ENCODE data around the gene USP1.

The USP1 gene

DNA sequence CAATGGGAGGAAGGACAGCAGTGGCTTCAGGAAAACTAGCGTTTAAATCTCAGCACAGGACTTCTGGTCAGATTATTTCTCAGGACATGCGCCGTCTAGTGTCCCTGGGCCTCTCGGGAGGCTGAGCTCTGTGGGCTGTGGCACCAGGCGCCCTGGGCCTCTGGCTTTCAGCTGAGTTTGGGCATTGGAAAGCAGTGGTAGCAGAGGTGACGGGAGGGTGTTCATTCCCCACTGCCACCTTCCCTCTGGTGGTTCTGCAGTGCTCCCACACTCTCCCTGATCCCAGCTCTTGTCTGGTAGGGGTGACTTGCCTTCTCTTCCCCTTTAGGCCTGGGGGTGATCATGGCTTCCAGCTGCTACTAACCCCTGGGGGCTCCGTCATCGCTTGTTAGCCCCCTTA is 42.2 kb upstream of the USP1 start:
- DNase-seq (ENCODE audit: low read depth, low spot score), result no peak
- TF ChIP-seq, protein P1, sequence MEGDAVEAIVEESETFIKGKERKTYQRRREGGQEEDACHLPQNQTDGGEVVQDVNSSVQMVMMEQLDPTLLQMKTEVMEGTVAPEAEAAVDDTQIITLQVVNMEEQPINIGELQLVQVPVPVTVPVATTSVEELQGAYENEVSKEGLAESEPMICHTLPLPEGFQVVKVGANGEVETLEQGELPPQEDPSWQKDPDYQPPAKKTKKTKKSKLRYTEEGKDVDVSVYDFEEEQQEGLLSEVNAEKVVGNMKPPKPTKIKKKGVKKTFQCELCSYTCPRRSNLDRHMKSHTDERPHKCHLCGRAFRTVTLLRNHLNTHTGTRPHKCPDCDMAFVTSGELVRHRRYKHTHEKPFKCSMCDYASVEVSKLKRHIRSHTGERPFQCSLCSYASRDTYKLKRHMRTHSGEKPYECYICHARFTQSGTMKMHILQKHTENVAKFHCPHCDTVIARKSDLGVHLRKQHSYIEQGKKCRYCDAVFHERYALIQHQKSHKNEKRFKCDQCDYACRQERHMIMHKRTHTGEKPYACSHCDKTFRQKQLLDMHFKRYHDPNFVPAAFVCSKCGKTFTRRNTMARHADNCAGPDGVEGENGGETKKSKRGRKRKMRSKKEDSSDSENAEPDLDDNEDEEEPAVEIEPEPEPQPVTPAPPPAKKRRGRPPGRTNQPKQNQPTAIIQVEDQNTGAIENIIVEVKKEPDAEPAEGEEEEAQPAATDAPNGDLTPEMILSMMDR (IDR thresholded peaks at IDR 0.05; ENCODE audit: insufficient read depth, low read length, missing control alignments), result no peak
- CTCF ChIA-PET, result interaction anchor here (1.0 to 2.7 kb wide), 3 partner anchors 8 to 219 kb away, joined by 3 to 8 read pairs (median 6); no protein-coding TSS in a partner anchor
- no peak overlapping the region for H3K4me3 ChIP-seq (ENCODE audit: low read depth, low read length)
- POLR2A ChIA-PET, result no interaction called here

DNA sequence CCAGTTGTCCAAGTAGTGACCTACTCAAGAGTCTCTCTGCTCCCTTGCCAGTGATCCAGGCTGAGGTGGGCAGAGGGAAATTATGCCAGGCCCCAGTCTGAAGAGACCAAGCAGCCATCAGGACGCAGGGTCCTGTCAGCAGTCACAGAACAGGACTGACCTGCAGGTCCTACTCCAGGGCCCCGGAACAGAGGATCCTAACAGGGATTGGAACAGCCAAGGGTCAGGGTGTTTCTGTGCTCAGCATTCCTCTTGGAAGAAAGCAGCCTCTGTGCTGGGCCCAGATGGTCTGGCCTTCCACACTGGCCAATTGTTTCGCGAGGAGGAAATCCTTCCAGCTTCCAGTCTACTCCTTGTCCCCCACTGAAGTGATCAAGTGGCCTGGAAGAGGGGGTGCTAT is 41.6 kb upstream of the USP1 start:
- POLR2A ChIA-PET, result no interaction called here
- TF ChIP-seq, protein P1 (IDR thresholded peaks at IDR 0.05; ENCODE audit: insufficient read depth, low read length, missing control alignments), result no peak
- H3K4me3 ChIP-seq (ENCODE audit: low read depth, low read length), result no peak overlapping the region
- CTCF ChIA-PET, result interaction anchor here (1.1 to 2.7 kb wide), 2 partner anchors 10 to 11 kb away, joined by 3 to 6 read pairs; no protein-coding TSS in a partner anchor
- no peak for DNase-seq (ENCODE audit: low read depth, low spot score)

DNA sequence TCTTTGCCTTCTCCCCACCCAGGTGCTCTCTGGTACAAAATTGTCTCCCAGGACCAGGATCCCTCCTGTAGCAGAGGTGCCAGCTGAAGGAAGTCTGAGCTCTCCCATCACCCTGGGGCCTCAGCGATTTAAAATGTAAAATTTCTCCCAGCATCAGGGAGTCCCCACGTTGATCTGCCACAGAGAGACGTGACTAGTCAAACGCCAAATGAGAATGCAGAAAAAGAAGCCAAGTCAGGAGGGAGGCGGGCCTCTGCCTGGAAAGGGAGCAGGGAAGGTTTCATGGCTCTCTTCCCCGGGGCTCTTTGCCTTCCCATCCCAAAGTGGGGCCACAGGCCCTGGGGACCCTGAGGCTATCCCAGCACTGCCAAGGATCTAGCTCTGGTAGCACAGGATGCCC is 40.0 kb upstream of the USP1 start:
- H3K4me3 ChIP-seq (ENCODE audit: low read depth, low read length), result no peak overlapping the region
- no peak for DNase-seq (ENCODE audit: low read depth, low spot score)
- ChIA-PET POLR2A (no interaction called here), CTCF (interaction anchor here (1.4 to 2.7 kb wide), 2 partner anchors 8 to 10 kb away, joined by 3 to 6 read pairs; no protein-coding TSS in a partner anchor)
- TF ChIP-seq, protein P1 (IDR thresholded peaks at IDR 0.05; ENCODE audit: insufficient read depth, low read length, missing control alignments), result no peak

DNA sequence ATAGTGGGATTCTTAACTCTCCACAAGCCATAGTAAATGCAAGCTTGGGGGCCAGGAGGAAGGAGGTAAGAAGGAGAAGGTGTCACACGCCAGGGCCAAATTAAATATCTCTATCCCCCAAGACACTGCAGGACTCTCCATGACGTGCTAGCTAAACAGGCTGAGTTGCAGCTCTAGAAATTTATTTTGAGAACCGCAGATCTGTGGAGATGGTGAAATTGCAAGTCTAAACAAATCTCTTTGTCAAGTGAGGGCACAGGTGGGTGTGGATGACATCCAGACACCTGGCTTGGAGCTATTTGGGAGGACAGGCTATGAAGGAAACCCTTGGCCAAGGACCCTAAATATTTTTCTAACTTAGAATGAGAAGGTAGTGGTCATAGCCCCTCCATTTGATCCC is 39.5 kb upstream of the USP1 start:
- TF ChIP-seq, protein P1 (IDR thresholded peaks at IDR 0.05; ENCODE audit: insufficient read depth, low read length, missing control alignments), result no peak
- ChIA-PET POLR2A (no interaction called here), CTCF (interaction anchor here (1.4 kb wide), 1 partner anchor 9 kb away, joined by 3 read pairs; no protein-coding TSS in a partner anchor)
- no peak for DNase-seq (ENCODE audit: low read depth, low spot score)
- no peak overlapping the region for H3K4me3 ChIP-seq (ENCODE audit: low read depth, low read length)

DNA sequence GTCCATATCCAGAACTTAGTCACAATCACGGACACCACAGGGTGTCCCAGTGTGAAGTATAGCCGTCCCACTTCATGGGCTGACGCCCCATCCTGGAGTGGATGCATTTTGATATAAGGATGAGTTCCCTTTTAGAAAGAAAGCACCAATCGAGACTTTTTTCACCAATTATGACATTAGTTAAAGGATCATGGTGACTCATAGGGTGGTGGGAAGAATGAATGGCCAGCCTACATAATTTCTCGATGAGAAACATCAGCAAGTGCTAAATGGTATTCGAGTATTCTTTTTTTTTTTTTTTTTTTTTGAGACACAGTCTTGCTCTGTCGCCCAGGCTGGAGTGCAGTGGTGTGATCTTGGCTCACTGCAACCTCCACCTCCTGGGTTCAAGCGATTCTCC is 38.5 kb upstream of the USP1 start:
- H3K4me3 ChIP-seq (ENCODE audit: low read depth, low read length), result no peak overlapping the region
- TF ChIP-seq, protein P1 (IDR thresholded peaks at IDR 0.05; ENCODE audit: insufficient read depth, low read length, missing control alignments), result no peak
- POLR2A ChIA-PET, result no interaction called here
- CTCF ChIA-PET, result no interaction called here
- peak; percentile 17 for DNase-seq (ENCODE audit: low read depth, low spot score)

DNA sequence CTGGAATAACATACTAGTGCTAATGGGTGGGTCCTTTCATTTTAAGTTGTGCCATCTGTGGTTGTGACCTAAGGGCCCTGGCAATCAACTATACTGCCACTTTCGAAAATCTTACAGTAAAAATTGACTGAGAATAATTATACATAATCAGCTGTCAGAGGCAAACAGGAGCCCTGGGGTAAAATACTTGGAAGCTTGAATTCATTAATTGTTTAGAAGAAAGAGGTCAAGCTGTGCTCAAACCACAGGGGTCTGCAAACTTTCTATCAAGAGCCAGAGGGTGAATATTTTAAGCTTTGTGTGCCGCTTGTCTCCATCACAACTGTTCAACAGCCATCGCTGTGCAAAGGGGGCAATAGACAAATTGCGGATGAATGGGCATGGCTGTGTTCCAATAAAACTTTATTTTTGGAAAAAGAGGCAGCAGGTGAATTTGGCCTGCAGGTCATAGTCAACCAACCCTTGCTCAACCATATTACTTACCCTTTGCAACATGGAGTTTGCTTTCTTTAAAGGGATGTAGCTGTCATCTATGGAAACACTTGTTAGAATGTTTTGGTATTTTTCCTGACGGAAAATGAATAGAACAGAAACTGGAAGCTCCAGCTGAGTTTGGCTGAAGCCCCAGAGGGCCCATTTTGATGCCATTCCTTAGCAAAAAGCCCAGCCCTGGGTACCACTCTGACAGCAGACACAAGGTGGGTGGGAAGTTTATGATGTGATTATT is 35.7 kb upstream of the USP1 start:
- no peak overlapping the region for H3K4me3 ChIP-seq (ENCODE audit: low read depth, low read length)
- POLR2A ChIA-PET, result no interaction called here
- TF ChIP-seq, protein P1 (IDR thresholded peaks at IDR 0.05; ENCODE audit: insufficient read depth, low read length, missing control alignments), result no peak
- CTCF ChIA-PET, result interaction anchor here (1.3 to 4.1 kb wide), 3 partner anchors 222 to 257 kb away, joined by 3 to 32 read pairs (median 6); no protein-coding TSS in a partner anchor
- no peak for DNase-seq (ENCODE audit: low read depth, low spot score)

All from AG04449 (cell line).